NCI-H1105 treated with DMSO at 0.1 percent for 48 hours (cell line): Measurements from ENCODE around the gene CHST11.
A peak's percentile ranks its signal among the peaks of the same experiment; 100 is the strongest.

Experiments used
- DNase-seq: peaks from one replicate; lab custom pipeline; 2025; lab: John Stamatoyannopoulos, UW

Gene CHST11

DNA sequence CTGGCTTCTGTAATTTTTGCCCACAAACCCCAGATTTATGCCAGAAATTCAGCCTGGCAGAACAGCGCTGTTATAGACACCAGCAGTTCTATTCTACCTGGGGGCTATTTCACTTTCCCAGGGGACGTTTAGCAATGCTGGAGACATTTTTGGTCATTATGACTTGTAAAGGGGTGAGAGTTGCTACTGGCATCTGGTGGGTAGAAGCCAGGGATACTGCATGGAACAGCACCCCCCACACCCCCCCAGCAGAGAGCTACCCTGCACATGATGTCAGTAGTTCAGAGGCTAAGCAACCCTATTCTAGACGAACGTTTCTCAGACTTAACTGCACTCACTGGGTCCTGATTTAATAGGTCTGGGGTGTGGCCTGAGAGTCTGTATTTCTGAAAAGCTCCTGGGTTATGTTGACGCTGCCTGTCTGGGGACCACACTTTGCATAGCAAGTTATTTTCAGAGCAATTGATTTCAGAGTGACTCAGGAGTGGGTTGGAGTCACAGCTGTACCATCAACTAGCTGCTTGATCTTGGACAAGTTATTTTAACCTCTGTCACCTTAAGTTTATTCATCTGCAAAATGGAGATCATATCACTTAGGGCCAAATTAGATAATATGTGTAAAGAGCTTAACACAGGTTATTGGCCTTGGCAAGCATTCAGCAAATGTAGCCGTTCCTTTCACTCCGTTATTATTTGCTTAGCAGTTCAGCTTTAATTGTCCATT, 48.5 kb downstream of the CHST11 start:
- peak; percentile 96 for DNase-seq

DNA sequence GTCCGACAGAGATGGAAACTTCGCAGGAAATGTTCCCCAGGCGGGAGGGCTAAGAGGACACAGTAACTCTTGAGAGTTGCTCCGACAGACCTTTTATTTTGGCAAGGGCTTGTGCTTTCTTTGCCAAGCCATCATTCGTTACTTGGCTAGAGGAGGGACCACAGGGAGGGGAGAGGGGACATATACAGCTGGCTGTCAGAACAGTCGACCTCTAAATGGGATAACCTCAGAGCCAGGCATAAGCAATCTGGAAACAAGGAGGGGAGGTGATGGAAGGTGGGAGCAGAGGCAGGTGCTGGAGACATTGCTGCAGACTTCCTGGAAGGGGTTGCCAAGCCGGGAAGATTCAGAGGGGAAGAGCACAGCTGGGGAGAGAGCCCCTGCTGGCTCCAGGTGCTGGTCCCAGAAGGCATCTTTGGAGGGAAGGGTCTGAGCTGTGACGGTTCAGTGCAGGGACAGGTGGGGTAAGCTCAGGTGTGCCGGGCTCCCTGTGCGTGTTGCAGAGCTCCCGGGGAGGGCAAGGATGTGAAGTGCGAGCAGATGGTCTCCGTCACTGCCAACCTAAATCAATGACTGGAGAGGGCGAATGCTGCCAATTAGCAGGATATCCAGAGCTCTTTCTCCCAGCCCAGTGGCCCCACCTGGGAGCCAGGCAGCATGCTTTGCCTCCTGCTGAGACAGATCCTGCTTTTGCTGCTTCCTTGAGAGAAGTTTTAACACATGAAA, 50.1 kb downstream of the CHST11 start:
- DNase-seq: peak; percentile 99

DNA sequence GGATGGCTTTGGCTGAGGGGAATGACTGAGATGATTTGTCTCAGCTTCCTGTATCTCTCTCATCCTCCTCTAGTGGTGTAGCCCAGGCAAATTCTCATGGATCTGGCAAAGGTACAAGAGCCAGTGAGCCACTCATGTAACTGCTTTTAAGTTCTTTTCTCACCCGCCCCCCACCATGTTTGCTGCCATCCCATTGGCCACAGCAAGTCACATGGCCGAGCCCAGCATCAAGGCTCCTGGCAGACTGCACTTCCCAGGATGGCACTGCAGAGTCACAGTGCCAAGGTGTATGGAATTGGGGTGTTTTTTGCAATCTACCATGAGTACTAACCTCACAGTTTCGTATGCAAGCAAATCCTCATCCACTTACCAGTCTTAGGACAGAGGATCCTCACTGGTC, 50.9 kb downstream of the CHST11 start:
- peak; percentile 90 for DNase-seq

DNA sequence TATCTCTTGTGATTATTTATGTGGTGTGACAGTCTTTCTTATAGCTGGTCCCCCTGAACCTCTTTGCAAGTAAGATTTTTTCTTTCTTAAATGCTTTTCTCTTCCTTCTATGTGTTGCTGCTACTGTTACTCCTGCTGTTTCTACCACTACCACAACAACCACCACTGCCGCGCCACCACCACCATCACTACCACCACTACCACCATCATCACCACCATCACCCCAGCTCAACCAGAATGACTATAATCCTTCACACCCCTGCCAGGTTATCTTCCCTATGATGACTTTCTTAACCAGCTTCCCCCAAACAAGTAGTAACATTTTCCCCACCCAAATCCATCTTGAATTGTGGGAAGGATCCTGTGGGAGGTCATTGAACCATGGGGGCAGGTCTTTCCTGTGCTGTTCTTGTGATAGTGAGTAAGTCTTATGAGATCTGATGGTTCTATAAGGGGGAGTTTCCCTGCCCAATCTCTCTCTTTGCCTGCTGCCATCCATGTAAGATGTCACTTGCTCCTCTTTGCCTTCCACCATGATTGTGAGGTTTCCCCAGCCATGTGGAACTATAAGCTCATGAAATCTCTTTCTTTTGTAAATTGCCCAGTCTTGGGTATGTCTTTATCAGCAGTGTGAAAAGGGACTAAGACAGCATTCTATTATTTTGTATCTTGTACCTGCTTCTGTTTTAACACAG, 52.2 kb downstream of the CHST11 start:
- no peak for DNase-seq

DNA sequence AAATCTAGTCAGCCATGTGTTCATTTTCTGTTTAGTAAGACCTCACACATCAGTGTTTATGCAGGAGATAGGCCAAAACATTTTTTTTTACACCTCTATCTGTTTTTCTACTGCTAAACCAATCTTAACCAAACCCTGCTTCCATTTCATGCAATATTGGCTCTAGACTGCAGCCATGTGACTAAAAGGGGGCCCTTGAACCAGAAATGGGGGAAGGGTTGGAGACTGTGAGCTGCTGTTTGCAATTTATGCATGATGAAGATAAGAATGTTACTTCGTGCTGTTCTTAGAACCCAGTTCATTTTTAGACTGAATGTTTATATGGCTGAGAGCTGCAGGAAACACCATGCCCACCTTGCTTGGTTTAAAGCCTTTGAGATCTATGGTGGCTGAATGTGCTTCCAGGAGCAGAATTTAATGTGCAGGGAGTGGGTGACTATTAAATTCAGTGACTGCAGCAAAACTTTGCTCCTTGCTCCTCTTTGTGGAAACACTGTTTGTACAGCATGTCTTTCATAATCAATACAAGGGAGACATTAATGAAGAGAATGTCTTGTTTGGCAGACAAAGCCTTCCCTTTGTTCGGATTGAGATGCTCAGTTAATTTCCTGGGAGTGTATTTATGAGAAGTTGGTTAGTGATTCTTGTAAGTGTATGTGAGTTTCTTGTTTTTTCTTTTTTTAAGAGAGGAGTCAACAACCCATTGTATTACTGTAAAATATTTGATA, 53.6 kb downstream of the CHST11 start:
- DNase-seq: no peak

DNA sequence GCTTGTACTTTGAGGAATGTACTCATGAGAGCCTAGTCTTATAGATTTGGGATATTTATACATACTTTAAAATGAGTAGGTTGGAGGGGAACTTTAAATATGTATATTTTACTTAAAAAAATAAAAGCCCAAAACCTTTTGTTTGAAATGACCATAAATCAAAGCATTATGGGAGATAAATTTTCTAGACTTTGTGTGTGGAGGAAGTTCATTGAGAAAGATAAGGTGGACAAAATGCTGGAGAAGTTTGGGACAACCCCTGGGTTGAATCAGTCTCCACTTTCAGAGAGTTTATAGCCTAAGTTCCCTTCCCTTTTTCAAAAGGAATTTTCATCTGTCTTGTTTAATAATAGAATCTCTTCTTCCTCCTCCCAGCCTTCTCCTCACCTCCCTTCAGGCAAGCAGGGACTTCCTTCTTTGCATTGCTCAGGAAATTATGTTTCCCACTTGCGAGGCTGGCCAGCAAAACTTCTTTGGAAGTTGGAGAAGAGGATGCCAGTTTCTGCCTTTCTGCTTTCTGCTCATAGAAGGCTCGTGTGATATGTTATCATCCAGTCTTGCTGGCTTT, 54.2 kb downstream of the CHST11 start:
- no peak for DNase-seq

DNA sequence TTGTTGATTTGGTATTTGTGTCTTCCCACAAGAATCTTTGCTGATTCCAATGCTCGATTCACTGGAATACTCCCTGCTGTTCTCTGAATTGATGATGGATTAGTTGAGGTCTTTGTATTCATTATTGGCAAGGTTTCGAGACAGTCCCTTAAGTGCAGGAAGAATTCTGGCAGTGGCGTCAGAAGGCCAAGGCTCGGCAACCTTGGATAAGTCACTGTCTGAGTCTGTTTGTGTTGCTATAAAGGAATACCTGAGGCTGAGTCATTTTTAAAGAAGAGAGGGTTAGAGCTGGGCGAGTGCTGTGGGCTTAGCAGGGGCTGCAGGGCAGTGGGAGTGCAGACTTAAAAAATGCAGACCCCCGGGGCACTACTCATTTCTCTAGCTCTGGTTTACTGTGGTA, 56.9 kb downstream of the CHST11 start:
- no peak for DNase-seq

DNA sequence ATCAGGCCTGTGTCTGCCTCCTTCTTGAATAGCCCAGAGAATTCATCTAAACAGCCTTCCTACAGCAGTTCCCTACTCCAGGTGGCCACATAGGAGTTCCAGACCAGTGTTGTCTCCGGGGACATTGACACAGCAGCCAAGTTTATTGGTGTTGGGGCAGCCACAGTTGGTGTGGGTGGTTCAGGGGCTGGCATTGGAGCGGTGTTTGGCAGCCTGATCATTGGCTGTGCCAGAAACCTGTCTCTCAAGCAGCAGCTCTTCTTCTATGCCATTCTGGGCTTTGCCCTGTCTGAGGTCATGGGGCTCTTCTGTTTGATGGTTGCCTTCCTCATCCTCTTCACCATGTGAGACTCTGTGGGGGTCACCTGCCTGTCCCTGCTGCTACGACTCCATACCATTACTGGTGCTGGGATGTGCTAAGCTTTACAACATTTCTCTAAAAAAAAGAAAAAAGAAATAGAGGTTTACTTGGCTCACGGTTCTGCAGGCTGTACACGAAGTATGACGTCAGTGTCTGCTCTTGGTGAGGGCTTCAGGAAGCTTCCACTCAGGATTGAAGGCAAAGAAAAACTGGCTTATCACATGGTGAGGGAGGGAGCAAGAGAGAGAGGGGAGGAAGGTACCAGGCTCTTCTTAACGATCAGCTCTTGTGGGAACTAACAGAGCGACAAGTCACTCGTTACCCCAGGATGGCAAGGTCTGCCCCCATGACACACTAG, 57.5 kb downstream of the CHST11 start:
- no peak for DNase-seq

DNA sequence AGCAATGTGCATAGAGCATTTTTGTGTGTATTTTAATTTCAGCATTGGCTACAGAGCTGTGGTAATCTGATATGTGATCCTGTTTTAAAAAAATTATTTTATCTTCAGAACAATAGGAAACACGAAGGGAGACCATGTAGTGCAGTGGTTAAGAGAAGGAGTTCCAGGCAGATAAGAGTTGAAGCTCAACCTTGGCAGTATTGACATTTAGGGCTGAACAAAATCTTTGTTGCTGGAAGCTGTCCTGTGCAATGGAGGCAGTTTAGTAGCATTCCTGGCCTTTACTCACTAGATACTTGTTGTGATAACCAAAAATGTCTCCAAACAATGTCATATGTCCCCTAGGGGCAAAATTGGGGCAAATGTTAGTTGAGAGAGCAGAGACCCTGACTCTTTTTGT, 59.2 kb downstream of the CHST11 start:
- no peak for DNase-seq

DNA sequence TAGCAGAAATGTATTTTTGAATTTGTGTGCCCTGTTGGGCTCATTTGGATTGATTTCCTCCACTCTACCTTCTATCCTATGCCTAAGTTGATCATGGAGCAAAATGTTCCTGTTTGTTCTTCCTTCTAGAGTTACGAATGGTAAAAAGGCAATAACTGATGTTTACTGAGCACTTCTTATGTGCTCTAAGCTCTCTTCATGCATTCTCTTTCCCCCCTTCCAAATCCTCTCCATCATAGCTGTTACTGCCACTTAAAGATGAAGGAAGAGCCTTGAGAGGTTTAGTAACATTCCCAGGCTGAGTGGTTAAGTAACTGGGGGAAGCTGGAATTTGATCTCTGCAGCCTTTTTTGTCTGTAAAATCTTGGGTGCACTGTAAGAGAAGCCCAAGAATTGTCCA, 60.1 kb downstream of the CHST11 start:
- DNase-seq: no peak

DNA sequence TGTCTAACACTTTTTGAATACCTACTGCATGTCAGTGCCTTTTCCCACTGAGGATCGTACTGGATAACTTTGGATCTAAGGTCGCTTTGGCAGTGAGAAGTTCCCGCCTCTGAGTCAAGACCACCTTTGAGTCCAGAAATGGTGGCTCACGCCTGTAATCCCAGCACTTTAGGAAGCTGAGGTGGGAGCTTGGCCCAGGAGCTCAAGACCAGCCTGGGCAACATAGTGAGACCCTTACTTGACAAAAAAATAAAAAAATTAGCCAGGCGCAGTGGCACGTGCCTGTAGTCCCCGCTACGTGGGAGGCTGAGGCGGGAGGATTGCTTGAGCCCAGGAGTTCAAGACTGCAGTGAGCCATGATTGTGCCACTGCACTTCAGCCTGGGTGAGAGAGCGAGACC, 61.1 kb downstream of the CHST11 start:
- no peak for DNase-seq

DNA sequence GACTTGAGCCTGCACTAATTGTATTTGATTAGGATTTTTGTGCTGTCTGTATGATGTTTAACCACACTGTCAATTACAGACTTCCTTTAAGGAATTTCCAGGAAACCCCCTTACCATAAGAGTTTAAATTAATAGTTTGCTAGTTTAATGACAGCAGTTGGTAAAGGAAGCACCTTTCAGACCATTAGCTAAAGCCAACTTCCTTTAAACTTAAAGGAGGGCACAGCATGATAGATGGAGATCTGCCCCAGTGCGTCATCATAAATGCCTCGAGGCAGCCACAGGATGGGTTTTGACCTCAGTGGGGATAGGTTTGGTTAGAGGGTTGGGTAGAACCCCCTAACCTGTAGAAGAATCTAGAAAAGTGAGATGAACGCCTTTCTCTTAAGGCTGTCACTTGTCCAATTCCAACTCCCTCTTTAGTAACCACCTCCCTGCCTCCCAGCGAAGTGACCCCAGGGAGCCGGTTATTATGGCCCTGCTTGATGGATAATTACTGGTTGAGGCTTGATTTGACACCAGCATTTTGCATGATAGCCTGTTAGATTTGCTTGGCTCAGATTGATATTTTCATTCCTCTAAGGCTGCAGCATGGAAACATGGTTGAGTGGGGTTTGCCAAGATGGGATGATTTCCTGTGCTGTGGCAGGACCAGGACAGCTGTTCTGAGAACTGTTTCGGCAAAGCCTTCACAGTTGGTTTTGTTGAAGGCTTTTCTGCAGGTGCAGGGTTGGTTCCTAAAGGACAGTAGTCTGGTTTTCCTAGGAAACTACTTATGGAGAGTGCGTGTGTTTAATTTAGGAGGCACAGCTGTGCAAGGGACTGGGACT, 62.7 kb downstream of the CHST11 start:
- no peak for DNase-seq

DNA sequence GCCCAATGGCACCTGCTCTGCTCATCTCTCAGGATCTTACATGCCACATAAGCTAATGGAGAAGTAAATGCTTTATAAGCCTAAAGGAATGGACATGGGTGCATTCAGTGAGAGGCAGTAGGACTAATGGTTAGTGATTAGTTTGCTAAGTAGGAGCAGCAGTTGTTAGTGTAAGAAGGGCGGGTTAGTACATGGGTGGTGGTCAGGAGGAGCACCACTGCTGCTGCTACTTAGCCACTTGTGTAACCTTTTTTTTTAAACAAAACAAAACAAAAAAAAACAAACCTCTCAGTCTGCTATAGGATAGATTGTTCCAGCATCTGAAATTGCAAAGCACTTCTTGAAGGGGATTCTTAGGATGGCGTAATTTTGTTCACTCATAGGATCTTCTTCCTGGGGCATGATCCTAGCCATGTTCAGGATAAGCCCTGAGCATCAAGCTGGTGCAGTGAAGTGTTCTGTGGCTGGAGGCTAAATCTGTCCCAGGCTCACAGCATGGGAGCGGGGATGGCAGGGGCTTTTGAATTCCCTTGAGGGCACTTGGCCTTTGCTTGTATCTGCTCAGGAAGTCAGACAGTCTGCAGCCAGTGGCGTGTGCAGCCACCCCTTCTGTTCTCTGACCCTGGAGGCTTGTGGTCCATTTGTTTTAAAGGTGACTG, 63.6 kb downstream of the CHST11 start:
- DNase-seq: peak; percentile 13

DNA sequence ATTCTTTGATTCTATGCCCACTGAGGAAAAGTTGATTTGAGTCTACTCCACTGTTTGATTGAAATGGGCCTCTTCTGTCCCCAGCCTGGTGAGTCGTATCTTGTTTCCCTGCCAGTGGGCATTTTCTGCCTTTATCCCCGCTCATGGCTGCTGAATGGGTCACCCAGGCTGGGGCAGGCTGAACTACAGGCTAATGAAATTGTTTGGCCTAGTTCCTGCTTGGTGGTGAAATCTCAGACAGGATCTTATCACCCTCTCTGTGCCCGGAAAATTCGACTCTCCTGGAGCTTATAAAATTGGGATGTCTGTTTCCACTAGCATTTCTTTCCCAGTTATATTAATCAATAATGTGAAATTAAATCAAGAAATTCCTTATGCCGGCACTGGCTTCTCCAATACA, 65.0 kb downstream of the CHST11 start:
- no peak for DNase-seq

DNA sequence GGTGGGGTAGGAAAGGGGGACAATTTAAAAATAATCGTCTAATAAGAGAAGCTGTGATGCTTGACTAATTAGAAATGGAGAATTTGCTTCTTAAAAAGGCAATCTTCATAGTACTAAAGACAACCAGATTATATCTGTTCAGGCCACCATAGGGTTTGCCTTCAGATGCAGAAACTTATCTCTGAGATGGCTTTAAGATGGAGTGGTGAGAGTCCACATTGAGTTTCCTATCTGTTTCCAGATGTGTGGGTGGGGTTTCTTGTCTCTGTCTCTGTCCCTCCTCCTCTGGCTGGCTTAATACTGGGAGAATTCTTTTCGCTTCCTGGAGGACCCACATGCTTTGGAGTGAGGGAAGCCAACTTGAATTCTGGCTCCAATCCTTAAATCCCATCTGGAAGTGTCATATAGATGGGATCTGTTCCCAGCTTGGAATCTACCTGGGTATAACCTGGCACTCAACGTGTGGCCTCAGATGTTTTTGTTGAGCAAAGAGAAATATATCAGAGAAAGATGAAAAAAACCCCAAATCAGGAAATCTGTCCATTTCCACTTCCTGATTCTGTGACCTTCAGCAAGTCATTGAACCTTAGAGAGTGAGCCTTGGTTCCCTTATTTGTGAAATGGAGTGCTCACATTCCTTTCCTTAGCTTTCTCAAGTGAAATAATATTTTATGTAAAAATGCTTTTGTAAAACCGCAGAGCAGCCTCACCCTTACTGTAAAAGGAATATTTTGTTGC, 66.4 kb downstream of the CHST11 start:
- DNase-seq: no peak

DNA sequence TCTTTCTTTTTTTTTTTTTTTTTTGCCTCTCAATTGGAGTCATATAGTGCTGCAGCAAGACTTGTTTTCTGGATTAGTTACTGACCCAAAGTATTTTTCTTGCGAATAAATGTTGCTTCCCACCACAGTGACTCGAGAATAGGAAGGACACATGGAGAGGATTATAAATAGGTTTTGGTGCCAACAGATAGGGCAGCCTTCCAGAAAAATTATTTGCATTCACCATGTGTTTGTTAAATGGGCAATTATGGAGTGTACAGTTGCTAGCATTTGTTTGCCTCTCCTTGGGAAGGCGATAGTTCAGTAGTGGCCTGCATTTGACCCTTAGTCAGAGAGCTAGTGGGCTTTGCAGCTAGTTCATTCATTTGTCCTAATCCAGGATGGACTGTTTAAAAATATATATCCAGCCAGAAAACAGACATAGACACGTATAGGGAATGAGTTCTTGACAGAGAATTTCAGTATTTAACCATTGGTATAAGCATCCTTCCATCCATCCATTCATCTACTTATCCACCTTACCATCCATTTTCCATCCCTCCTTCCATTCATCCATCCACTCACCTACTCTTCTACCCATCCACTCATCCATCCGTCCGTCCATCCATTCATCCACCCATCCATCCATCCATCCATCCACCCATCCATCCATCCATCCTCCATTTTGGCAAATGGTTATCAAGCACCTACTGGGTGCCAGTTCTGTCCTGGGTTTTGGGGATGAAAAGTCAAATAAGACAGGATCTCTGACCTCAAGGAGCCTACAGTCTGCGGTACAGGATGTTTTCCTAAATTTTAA, 67.5 kb downstream of the CHST11 start:
- DNase-seq: peak; percentile 90

DNA sequence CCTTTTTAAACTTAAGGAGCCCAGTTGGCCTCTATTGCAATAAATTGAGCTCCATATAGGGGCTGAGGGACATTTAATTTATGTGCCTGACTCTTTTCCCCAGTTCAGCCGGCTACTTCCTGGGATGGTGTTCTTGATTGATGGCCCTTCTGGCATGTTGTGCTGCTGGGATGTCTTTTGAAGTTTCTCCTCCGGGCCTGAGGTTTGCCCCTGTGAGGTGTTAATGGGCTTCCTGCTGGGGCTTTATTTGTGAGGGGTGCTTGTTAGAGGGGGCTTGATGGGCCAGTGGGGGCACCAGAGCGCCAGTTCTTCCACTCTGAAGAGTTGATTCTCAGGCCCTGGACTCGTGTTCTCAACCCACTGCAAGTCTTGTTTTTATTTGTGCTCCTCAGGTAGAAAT, 69.6 kb downstream of the CHST11 start:
- DNase-seq: no peak

DNA sequence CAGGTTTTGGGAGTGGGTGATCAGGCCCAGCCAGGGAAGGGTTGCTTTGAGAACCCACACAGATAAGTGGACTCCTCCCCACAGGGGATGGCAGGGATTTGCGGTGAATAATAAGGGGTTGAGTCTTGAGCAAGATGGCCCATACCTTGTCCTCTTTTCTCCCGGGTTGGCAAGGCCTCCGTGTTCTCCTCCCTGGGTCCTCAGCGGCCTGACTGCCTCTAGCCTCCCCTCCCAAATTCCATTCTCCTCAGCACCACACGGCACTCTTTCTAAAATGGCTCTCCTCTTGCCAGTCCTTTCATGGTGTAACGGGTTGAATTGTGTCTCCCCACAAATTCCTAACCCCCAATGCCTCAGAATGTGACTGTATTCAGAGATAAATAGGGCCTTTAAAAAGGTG, 70.0 kb downstream of the CHST11 start:
- no peak for DNase-seq
